DND-41 (cell line): ENCODE data around the gene IPO4.

Experiments used
- ATAC-seq: fragments of 200-7000 bp; cut with Tn5 transposase; 3 replicates; pipeline ENCODE4 v1.9.1; 2021; ENCODE audit warnings: low read depth; ENCODE audit not compliant: insufficient read depth
- DNase-seq: peaks from one replicate; pipeline ENCODE4 v3.0.0-alpha.2; 2020
- H2AFZ ChIP-seq: 2 replicates; pipeline ENCODE4 v1.6.0; 2012; ENCODE audit warnings: low read depth, low read length
- H3K27ac ChIP-seq: 2 replicates; pipeline ENCODE4 v1.5.1; 2012; ENCODE audit warnings: low read length, inconsistent platforms
- H3K27me3 ChIP-seq: fragments of 200-600 bp; sonication (generic); 2 replicates; pipeline ENCODE4 v1.6.0; 2012; ENCODE audit warnings: low read length, mild to moderate bottlenecking, inconsistent platforms; ENCODE audit not compliant: insufficient read depth, poor library complexity
- H3K36me3 ChIP-seq: 2 replicates; pipeline ENCODE4 v1.5.1; 2012; ENCODE audit warnings: low read length, inconsistent platforms; ENCODE audit not compliant: insufficient read depth
- H3K4me1 ChIP-seq: 2 replicates; pipeline ENCODE4 v1.5.1; 2012; ENCODE audit warnings: mild to moderate bottlenecking, low read length; ENCODE audit not compliant: insufficient read depth
- H3K4me2 ChIP-seq: 2 replicates; pipeline ENCODE4 v1.6.0; 2012; ENCODE audit warnings: mild to moderate bottlenecking, moderate library complexity, low read length, inconsistent platforms; ENCODE audit not compliant: insufficient read depth
- H3K4me3 ChIP-seq, 2 experiments: fragments of 200-600 bp in 1 of 2; shearing (Covaris generic) in 1 of 2; 2 replicates each; pipeline ENCODE4 v1.5.1; 2012 to 2016; ENCODE audit warnings: inconsistent platforms in 2 of 2, low read length in 2 of 2, mild to moderate bottlenecking in 2 of 2, low read depth in 1 of 2, moderate library complexity in 1 of 2
- H3K79me2 ChIP-seq: 2 replicates; pipeline ENCODE4 v1.6.0; 2012; ENCODE audit warnings: low read length, inconsistent platforms; ENCODE audit not compliant: insufficient read depth
- H3K9ac ChIP-seq: 2 replicates; pipeline ENCODE4 v1.6.0; 2012; ENCODE audit warnings: low read depth, mild to moderate bottlenecking, inconsistent platforms, low read length, moderate library complexity
- H3K9me3 ChIP-seq: 2 replicates; pipeline ENCODE4 v1.5.1; 2012; ENCODE audit warnings: low read length, moderate library complexity, mild to moderate bottlenecking, inconsistent platforms; ENCODE audit not compliant: insufficient read depth, severe bottlenecking
- H4K20me1 ChIP-seq: 2 replicates; pipeline ENCODE4 v1.6.0; 2012; ENCODE audit warnings: low read length; ENCODE audit not compliant: insufficient read depth
- EZH2 ChIP-seq: IDR thresholded peaks from 3 replicates; pipeline ENCODE4 v1.6.1; 2012; ENCODE audit warnings: borderline replicate concordance, low read depth, mild to moderate bottlenecking, moderate library complexity, low read length, inconsistent platforms; ENCODE audit not compliant: severe bottlenecking
- TF ChIP-seq, protein P1 (sequence below): IDR thresholded peaks from 2 replicates; pipeline ENCODE4 v1.5.1; 2012; ENCODE audit warnings: borderline replicate concordance, low read length, moderate library complexity, mild to moderate bottlenecking; ENCODE audit not compliant: poor library complexity, severe bottlenecking; ENCODE audit errors: extremely low read depth

The IPO4 gene

GRCh38 chr14:24171422-24172260 lies 17.0 kb downstream of the IPO4 start, which contains the start of gene REC8:
Gene REC8, plus strand, starts transcription at chr14:24172080. Its CDS starts 473 bp downstream, at chr14:24172553.
- TF ChIP-seq, protein P1, sequence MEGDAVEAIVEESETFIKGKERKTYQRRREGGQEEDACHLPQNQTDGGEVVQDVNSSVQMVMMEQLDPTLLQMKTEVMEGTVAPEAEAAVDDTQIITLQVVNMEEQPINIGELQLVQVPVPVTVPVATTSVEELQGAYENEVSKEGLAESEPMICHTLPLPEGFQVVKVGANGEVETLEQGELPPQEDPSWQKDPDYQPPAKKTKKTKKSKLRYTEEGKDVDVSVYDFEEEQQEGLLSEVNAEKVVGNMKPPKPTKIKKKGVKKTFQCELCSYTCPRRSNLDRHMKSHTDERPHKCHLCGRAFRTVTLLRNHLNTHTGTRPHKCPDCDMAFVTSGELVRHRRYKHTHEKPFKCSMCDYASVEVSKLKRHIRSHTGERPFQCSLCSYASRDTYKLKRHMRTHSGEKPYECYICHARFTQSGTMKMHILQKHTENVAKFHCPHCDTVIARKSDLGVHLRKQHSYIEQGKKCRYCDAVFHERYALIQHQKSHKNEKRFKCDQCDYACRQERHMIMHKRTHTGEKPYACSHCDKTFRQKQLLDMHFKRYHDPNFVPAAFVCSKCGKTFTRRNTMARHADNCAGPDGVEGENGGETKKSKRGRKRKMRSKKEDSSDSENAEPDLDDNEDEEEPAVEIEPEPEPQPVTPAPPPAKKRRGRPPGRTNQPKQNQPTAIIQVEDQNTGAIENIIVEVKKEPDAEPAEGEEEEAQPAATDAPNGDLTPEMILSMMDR: no peak
- no peak for TF ChIP-seq EZH2
- no peak within 1 kb of the TSS for H3K4me3 ChIP-seq

GRCh38 chr14:24167469-24168114 lies 21.0 kb downstream of the IPO4 start:
- no peak overlapping the region for H3K27ac ChIP-seq
- H3K4me3 ChIP-seq: no peak overlapping the region
- H3K36me3 ChIP-seq: peaks cover 36% of the 10 kb centered on the region
- no peak for ATAC-seq
- no peak overlapping the region for H2AFZ ChIP-seq
- TF ChIP-seq, protein P1: no peak
- TF ChIP-seq EZH2: no peak
- no peaks in the 10 kb centered on the region for H3K27me3 ChIP-seq
- H3K4me1 ChIP-seq: 0 out of 2 replicates have a peak, but pooled peaks cover 2% of the 10 kb centered on the region
- no peaks in the 10 kb centered on the region for H3K9me3 ChIP-seq
- no peaks in the 10 kb centered on the region for H4K20me1 ChIP-seq
- H3K4me2 ChIP-seq: no peak overlapping the region
- no peak for DNase-seq
- H3K79me2 ChIP-seq: no peaks in the 10 kb centered on the region
- no peak overlapping the region for H3K9ac ChIP-seq

More at GRCh38 chr14:24171422-24172260, 17.0 kb downstream of the IPO4 start, which contains the start of gene REC8:
- H3K4me1 ChIP-seq: no peaks in the 10 kb centered on the region
- no peaks in the 10 kb centered on the region for H3K9me3 ChIP-seq
- H3K36me3 ChIP-seq: no peaks in the 10 kb centered on the region
- DNase-seq: no peak
- no peak within 1 kb of the TSS for H3K27ac ChIP-seq
- H4K20me1 ChIP-seq: no peaks in the 10 kb centered on the region
- no peak within 1 kb of the TSS for H3K4me2 ChIP-seq
- H3K27me3 ChIP-seq: no peaks in the 10 kb centered on the region
- no peak for ATAC-seq
- no peak within 1 kb of the TSS for H2AFZ ChIP-seq
- H3K9ac ChIP-seq: no peak within 1 kb of the TSS
- H3K79me2 ChIP-seq: no peaks in the 10 kb centered on the region

DNA sequence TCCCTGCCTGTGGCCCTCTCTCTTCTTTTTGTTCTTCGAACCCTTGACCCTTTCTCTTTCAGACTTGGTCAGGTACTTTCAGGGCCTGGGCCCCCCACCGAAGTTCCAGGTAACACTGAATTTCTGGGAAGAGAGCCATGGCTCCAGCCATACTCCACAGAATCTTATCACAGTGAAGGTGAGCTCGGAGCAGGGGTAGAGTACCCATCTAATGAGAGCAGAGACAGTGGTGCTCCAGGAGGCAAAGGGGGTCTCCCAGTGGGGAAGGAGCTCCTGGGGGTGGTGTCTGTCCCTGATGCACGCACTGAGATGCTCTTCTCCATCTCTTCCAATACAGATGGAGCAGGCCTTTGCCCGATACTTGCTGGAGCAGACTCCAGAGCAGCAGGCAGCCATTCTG lies 22.8 kb downstream of the IPO4 start:
- Histone ChIP-seq H3K79me2 (peaks cover 9% of the 10 kb centered on the region), H3K27me3 (no peaks in the 10 kb centered on the region), H4K20me1 (no peaks in the 10 kb centered on the region), H3K27ac (no peak overlapping the region), H3K9ac (no peak overlapping the region), H3K36me3 (peaks cover 42% of the 10 kb centered on the region), H3K4me2 (no peak overlapping the region), H3K4me3 (no peak overlapping the region), H3K4me1 (peaks cover 17% of the 10 kb centered on the region), H2AFZ (no peak overlapping the region), H3K9me3 (no peaks in the 10 kb centered on the region)
- DNase-seq (no peak), ATAC-seq (no peak)
- TF ChIP-seq, protein P1: no peak
- TF ChIP-seq EZH2: no peak
